Uterine smooth muscle cell (primary cell): ENCODE results near the gene EHBP1L1. TPM values are rescaled to one million over a fixed set of nuclear protein-coding genes. Genes with fewer than 3 reads are reported as not detected.

Experiments used
- total RNA-seq: library from RNA; depleted of rRNA; stranded (reverse); fragments of >200 nt; gene quantifications from 2 replicates; pipeline ENCODE4 v1.2.3, GENCODE V29; 2014

Gene EHBP1L1
- total RNA-seq, result 68.8 and 73.9 TPM in 2 replicates

DNA sequence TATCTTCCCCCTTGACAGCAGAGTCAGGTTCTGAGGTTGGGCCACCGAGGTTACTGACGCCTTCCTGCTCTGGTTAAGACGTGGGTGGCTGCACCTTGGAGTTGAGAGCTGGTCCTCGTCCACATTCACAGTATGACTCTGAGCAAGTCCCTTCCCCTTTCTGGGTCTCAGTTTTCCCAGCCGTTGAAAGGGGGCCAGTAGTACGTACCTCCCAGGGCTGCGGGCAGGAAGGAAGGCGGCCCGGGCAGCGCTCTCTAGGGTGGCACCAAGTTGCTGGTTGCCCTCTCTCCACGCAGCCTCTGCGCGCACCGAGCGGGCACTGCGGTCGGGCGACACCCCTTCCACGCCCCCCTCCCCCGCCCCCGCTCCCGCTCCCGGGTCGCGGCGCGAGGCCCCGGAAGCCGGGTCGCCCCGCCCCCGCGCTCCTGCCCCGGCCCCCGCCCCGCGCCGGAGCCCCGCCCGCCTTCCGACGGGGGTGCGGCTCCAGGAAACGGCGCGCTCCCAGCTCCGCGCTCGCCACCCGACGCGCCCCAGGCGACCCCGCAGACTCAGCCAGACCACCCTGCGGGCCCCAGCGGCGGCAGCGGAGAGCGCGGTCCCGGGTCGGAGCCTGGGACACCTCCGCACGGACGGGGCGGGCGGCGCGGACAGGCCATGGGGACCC lies at the start of gene EHBP1L1:
Gene EHBP1L1 (plus strand): TSS at position 486 of the 664 bp plus-strand sequence. CDS start 250 bp downstream, outside the sequence.

GRCh38 chr11:65558002-65558929 lies 17.6 kb upstream of the EHBP1L1 start, which contains the start of gene LTBP3:
TSS of gene LTBP3 (minus strand) at chr11:65558359. CDS start at chr11:65557959, 400 bp downstream.

GRCh38 chr11:65569973-65570918 lies 5.6 kb upstream of the EHBP1L1 start, which contains the start of gene ZNRD2:
TSS of gene ZNRD2 (plus strand) at chr11:65570477. CDS start at chr11:65570492, 15 bp downstream.

DNA sequence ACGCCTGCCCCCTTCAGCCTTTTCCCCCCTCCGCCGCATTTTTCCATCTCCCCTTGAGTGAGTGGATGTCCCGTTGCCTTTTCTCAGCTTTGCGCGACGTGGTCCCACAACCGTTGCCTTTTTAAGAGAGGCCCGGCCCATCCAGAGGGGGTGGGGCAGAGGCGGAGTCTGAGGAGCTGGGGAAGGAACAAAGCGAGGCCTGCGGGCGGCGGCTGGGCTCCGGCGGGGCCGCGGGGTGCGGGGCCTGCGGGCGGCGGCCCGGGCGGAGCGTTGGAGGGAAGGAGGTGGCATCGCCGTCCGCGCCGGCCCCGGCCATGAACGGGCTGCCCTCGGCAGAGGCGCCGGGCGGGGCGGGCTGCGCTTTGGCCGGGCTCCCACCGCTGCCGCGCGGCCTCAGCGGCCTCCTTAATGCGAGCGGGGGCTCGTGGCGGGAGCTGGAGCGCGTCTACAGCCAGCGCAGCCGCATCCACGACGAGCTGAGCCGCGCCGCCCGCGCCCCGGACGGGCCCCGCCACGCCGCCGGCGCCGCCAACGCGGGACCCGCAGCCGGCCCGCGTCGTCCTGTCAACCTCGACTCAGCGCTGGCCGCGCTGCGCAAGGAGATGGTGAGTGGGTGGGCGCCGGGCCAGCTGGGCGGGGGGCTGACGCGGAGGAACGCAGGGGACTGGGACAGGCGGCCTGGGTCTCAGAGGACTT lies 3.3 kb upstream of the EHBP1L1 start, which contains the start of gene FAM89B:
Gene FAM89B (plus strand): TSS at position 183 of the 696 bp plus-strand sequence. CDS start 132 bp downstream, at position 315.

GRCh38 chr11:65595543-65596281 lies 19.9 kb downstream of the EHBP1L1 start, which contains the start of gene KCNK7:
TSS of gene KCNK7 (minus strand) at chr11:65595800. CDS start at chr11:65595772, 28 bp downstream.

GRCh38 chr11:65615229-65615949 lies 39.5 kb downstream of the EHBP1L1 start, which contains the start of gene PCNX3:
TSS of gene PCNX3 (plus strand) at chr11:65615776. CDS start at chr11:65616312, 536 bp downstream.

DNA sequence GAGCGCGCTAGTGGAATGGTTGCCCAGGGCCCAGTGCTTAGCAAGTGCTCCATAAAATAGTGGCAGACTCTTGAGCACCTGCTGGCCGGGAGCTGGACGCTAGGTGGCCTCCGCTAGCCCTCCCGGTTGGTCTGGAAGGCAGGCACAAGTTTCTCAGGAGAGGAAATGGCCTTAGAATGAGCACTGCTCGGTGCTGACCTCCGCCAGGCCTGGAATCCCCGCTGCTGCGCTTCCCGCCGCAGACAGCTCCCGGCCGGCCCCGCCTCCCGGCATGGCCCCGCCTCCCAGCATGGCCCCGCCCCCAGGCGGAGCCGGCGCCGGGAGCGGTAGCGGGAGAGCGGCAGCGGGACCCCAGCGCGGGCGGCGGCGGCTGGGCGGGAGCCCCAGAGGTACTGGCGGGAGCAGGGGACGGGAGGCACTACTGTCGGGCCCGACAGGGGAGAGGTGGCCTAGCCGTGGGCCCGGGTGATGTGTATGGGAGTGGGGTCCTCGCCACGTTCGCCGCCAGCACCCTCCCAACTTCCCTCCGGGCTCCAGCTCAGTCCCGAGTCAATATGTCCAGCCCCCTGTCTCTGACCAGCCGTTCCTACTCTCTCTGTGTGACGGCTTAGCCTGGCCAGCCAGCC lies 62.1 kb downstream of the EHBP1L1 start, which contains the start of gene SIPA1:
Gene SIPA1 (plus strand): TSS at position 308 of the 626 bp plus-strand sequence. CDS start 2,821 bp downstream, outside the sequence.

Other genes starting within 250 kb of the EHBP1L1 start
- 33.5 and 41.6 TPM in 2 replicates for gene DPF2, start 242.2 kb upstream of the EHBP1L1 start, total RNA-seq
- 0.11 and 0.37 TPM in 2 replicates for gene TIGD3, start 221.3 kb upstream of the EHBP1L1 start, total RNA-seq
- gene SLC25A45, start 193.4 kb upstream of the EHBP1L1 start, total RNA-seq, result 0.75 and 1.3 TPM in 2 replicates
- gene FRMD8, start 189.4 kb upstream of the EHBP1L1 start, total RNA-seq, result 37.1 and 61.4 TPM in 2 replicates
- gene NEAT1, start 153.3 kb upstream of the EHBP1L1 start, total RNA-seq, result 158 and 162 TPM in 2 replicates
- 13,505 and 18,804 TPM in 2 replicates for gene MALAT1, start 77.0 kb upstream of the EHBP1L1 start, total RNA-seq
- gene SCYL1, start 51.0 kb upstream of the EHBP1L1 start, total RNA-seq, result 78.7 and 105 TPM in 2 replicates
- gene LTBP3, start 17.7 kb upstream of the EHBP1L1 start, total RNA-seq, result 34.2 and 59.6 TPM in 2 replicates
- 35.2 and 53.6 TPM in 2 replicates for gene ZNRD2, start 5.6 kb upstream of the EHBP1L1 start, total RNA-seq
- gene FAM89B, start 3.5 kb upstream of the EHBP1L1 start, total RNA-seq, result 13.1 and 16.9 TPM in 2 replicates
- 0.11 TPM in 1 of 2 replicates, not detected in the other for gene KCNK7, start 19.7 kb downstream of the EHBP1L1 start, total RNA-seq
- gene MAP3K11, start 38.2 kb downstream of the EHBP1L1 start, total RNA-seq, result 23.5 and 29.0 TPM in 2 replicates
- gene PCNX3, start 39.7 kb downstream of the EHBP1L1 start, total RNA-seq, result 16.3 and 19.0 TPM in 2 replicates
- 20.6 and 30.1 TPM in 2 replicates for gene SIPA1, start 62.0 kb downstream of the EHBP1L1 start, total RNA-seq
- gene RELA, start 86.9 kb downstream of the EHBP1L1 start, total RNA-seq, result 16.0 and 17.9 TPM in 2 replicates
- gene KAT5, start 136.2 kb downstream of the EHBP1L1 start, total RNA-seq, result 44.0 and 51.5 TPM in 2 replicates
- gene RNASEH2C, start 144.7 kb downstream of the EHBP1L1 start, total RNA-seq, result 55.6 and 59.7 TPM in 2 replicates
- gene AP5B1, start 204.9 kb downstream of the EHBP1L1 start, total RNA-seq, result 6.5 and 8.0 TPM in 2 replicates
- not detected in 2 replicates for gene OVOL1, start 211.0 kb downstream of the EHBP1L1 start, total RNA-seq